Right lobe of liver (tissue), 4 donors: ENCODE data around the gene MYO15B.

ENCODE experiments used
- POLR2A ChIP-seq: fragments of 450-650 bp; IDR thresholded peaks from one replicate; pipeline ENCODE4 v1.6.1; 2017; ENCODE audit warnings: antibody characterized with exemption, mild to moderate bottlenecking
- TF ChIP-seq, protein P1 (sequence below), 4 donors: fragments of 200-600 bp in 3 of 4; fragments of 450-650 bp in 1 of 4; IDR thresholded peaks; one replicate each; pipeline versions ENCODE4 v1.5.1 to v1.8.0; 2016 to 2022; ENCODE audit warnings: antibody characterized with exemption in 4 of 4, mild to moderate bottlenecking in 2 of 4
- donor health status: DM: no; HTN: no; CAD: no.
- donor health status: DM: no; HTN: no; CAD: no.
- donor health status: DM: no; HTN: yes; CAD: no.

DNA sequence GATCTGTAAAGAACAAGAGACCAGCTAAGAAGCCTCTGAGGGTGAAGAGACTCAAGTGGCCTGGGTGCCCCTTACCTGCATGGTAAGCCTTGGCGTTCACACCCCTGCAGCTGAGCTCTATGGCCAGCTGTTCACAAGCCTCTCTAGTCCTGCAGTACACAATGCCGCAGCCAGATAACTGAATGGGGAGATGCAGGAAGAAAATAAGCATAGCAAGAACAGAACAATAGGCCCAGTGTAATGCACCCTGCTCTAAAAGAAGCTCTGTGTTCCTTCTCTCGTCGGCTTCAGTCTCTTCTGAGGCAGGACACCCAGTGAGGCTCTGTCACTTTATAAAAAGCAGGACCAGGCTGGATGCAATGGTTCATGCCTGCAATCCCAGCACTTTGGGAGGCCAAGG, 73.9 kb downstream of the MYO15B start:
- TF ChIP-seq, protein P1, sequence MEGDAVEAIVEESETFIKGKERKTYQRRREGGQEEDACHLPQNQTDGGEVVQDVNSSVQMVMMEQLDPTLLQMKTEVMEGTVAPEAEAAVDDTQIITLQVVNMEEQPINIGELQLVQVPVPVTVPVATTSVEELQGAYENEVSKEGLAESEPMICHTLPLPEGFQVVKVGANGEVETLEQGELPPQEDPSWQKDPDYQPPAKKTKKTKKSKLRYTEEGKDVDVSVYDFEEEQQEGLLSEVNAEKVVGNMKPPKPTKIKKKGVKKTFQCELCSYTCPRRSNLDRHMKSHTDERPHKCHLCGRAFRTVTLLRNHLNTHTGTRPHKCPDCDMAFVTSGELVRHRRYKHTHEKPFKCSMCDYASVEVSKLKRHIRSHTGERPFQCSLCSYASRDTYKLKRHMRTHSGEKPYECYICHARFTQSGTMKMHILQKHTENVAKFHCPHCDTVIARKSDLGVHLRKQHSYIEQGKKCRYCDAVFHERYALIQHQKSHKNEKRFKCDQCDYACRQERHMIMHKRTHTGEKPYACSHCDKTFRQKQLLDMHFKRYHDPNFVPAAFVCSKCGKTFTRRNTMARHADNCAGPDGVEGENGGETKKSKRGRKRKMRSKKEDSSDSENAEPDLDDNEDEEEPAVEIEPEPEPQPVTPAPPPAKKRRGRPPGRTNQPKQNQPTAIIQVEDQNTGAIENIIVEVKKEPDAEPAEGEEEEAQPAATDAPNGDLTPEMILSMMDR (IDR thresholded peaks at IDR 0.05) = no peak
- no peak for TF ChIP-seq POLR2A
